HG03159 (cell line): Measurements from ENCODE around the gene LRRC8A.
"Not testable (repeated sequence)": the region's sequence is repeated elsewhere in the genome, so short reads cannot be mapped to it uniquely, and the experiment has no call there.

ENCODE experiments used
- ATAC-seq: cut with Tn5 transposase; IDR thresholded peaks from one replicate; pipeline ENCODE4 v1.9.1; 2021; ENCODE audit warnings: mild to moderate bottlenecking, moderate library complexity; ENCODE audit not compliant: unreplicated experiment

LRRC8A gene

GRCh38 chr9:128919402-128920089, 37.6 kb downstream of the LRRC8A start:
- no peak for ATAC-seq

DNA sequence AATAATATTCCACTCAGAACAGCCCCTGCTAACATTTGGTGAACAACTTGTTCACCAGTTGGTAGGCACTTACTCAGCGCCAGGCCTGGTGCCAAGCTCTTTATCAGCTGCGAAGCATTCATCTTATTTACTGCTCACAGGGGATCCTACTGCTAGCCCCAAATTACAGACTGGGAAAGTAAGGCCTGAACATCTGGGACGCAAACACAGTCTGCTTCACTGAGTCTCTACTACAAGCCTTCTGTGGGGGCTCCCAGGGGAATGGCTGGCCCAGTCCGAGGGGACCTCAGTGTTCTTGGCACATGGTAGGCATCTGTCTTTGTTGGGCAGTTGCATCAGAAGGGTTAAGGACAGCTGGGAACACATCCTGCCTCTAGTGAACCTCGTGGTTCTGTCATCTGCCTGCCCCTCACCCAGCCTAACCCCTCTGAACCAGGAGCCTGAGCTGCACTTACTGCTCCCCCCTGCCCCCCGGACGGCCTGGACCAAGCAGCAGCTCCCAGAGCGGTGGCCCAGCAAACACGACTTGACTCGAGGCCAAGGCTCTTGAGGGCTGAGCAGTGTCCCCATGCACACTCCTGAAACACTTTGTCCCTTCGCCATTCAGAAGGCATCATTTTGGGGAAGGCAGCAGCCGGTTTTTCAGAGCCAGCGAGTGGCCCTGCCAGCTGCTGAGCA, 38.6 kb downstream of the LRRC8A start, which contains the start of gene PHYHD1:
PHYHD1 (plus strand) TSS at position 602 of the 678 bp plus-strand sequence. CDS start 1,342 bp downstream, outside the sequence.
- no peak for ATAC-seq

DNA sequence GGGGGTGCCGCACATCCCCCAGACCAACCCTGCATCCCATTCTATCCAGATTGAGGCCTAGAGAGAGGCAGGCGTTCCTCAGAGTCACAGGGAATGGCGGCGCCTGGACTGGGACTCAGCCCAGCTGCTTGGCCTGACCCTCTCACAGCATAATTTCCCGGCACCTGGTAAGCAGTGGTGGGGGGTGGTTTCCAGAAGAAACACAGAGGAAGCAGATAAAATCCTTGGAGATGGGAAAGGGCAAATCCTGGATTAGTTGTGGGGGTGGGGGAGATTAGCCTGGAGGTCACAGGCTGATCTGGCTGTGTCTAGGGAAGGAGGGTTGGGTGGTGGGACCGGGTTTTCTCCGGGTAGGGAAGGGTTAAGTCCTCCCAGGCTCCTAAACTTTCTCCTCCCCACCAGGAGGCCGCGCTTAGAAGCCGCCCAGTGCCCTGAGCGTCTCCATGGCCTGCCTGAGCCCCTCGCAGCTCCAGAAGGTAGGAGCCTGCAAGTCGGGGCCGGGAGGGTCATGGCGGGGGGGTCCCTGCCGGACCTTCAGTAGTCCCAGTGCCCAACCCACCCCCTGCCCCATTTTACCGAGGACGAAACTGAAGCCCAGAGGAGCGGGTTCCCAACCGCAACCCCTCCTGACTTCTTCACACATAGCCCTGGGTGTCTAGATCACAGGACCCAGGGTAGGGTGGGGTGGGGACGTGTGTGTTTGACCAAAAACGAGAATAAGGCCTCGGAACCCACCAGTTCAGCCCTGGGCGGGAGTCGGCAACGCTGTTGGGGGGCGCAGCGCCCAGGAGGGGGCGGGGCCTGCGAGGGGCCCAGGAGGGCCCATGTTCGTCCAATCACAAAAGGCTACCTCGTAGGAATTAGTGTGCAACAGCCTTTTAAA, 40.2 kb downstream of the LRRC8A start:
- ATAC-seq = no peak

DNA sequence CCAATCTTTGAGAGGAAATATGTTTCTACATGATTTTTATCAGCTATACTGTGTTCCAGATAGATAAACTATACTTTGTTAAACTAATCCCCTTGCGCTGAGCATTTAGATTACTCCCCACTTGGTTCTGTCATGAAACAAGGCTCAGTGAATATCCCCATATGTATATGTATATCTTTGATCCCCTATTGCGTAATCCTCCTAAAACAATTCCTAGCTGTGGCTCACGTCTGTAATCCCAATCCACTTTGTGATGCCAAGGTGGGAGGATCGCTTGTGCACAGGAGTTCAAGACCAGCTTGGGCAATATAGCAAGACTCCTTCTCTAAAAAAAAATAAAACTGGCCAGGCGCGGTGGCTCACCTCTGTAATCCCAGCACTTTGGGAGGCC, 41.6 kb downstream of the LRRC8A start:
- ATAC-seq = no peak

DNA sequence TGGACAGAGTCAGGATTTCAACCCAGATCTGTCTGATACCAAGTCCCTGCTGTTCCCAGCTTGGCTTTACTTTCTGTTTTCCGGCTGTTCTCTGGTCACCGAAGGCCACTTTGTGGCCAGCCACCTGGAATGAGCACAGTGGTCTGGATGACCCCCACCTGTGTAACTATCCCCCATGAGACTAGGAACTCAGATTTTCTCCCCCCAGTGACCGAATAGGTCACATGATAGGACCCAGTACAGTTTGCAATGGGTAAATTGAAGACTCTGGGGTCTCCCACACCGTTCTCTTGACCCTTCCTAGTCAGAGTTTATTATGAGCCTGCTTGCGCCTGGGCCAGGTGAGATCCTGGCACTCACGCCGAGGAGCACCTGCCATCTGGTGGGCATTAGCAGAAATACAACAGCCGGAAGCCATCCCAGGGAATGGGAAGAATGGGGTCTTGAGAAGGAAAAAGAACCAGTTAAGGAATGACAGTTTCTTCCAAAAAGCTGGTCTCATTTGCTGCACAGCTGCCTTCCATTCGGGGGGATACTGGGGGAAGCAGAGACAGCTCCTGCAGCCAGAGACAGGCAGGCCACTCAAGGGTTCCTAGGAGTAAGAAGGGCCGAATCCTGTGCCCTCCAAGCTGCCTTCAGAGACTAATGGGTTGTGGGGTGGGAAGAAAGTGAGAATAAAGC, 45.9 kb downstream of the LRRC8A start:
- no peak for ATAC-seq

DNA sequence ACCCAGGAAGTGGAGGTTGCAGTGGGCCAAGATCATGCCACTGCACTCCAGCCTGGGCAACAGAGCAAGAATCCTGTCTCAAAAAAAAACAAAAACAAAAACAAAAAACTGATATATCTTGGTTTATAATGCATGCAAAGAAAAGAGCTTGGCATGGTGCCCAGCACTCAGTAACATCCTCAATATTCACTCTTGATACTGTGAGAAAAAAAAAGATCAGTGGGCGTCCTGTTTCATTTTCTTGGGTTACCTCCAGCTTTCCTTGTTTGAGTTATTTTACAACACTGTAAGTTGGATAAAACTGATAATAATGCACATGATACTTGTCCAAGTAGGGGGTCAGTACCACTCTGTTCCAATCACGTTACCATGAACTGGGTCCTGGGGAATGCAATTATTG, 46.7 kb downstream of the LRRC8A start:
- ATAC-seq = no peak

- ATAC-seq = no peak
Observed at GRCh38 chr9:128929560-128929959, 47.6 kb downstream of the LRRC8A start.

DNA sequence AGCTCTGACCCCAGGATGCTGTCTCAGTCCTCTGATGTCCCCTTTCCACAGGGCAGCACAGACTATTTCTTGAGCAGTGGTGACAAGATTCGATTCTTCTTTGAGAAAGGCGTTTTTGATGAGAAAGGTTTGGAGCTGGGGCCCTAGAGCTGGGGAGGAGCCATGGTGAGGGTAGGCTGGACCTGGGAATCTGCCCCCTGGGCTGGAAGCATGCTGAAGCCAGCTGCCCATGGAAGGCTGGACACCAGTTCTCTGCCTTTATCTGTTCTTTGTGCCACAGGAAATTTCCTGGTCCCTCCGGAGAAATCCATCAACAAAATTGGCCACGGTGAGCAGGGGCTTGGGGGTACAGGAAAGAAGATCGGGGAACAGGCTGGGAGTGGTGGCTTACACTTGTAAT, 51.8 kb downstream of the LRRC8A start:
- ATAC-seq = no peak

DNA sequence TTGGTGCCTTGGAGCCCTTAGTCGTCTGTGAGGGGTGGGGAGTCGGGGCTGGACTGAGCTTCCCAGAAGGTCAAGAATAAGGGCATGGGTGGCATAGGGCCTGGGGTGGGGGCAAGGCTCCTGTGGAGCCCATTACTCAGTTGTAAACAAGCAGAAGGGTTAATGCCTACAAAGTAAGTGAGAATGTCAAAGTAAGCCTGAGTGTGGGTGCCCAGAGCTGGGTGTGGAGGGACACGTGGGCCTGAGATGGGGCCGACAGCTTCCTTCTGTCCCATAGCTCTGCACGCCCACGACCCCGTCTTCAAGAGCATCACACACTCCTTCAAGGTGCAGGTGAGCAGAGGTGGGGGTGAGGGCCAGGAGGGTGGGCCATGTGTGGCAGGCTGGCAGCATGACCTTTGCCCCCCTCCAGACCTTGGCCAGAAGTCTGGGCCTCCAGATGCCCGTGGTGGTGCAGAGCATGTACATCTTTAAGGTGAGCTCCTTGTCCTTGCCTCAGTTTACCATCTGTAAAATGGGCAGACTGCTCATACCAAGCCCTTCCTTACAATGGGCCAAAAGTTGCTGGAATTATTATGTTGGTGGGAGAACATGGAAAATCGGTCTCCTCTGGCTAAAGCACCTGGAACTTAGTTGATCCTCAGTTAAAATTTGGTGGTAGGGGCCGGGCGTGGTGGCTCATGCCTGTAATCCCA, 54.4 kb downstream of the LRRC8A start:
- no peak for ATAC-seq

DNA sequence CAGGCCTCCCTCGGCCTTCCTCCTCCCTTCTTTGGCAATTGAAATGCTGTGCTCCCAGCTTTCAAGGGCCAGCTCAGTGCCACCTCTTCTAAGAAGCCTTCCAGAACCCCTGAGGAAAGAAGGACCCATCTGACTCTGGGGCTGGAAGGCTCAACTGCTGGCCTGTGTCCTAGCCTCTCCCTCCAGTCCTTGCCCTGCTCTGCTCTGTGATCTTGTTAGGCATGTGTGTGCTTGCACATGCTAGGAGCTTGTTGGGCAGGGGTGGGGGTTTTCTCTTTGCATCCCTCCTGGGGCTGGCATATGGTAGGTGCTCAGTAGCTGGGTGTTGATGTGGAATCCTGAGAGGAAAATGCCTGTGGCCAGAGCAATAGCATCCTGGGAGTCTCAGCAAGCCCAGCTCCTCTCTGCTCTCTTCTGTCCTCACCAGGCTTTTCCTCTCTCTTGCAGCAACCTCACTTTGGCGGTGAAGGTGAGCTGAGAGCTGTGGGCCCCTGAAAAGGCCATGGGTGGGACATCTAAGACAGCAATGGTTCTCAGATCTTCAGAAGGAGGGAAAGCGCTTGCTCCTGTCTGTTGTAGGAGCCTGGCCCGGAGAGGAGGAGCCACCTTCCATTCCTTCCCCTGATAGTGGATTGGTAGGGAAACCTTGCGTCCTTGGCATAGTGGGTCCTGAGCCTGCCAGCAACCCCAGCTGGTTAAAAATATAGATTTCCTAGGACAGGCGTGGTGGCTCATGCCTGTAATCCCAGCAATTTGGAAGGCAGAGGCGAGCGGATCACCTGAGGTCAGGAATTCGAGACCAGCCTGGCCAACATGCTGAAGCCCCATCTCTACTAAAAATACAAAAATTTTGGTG, 55.6 kb downstream of the LRRC8A start:
- no peak for ATAC-seq

GRCh38 chr9:128940271-128940921, 58.5 kb downstream of the LRRC8A start:
- no peak for ATAC-seq

DNA sequence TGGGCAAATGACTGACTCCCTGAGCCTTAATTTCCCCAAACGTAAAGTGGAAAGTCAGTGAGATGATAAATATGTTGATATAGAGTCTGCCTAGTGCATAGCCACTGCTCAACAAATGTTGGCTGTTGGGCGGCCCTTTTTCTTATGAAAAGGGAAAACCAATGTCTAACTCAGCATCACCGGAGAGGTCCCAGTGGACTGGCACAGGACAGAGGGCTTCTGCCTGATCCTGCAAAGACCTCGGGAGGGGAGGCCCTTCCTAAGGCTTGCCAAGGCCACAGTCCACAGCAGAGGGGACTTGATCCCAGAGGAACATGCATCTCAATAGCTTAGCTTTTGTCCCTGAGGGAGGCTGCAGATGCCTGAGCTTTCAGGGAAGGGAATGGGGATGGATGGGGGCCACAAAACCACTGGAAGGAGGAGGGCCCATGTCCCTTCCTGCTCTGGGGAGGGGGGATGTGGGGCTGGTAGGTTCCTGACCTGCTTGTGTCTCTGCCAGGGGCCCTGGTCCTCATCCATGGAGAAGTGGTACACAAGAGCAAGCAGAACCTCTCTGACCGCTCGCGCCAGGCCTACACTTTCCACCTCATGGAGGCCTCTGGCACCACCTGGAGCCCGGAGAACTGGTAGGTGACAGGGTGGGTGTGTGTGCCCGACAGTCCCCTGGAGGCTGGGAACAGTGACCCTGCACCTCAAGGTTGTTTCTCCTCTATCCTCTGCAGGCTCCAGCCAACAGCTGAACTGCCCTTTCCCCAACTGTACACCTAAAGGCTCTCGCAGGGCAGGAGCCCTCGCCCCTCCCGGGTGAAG, 59.2 kb downstream of the LRRC8A start:
- no peak for ATAC-seq

DNA sequence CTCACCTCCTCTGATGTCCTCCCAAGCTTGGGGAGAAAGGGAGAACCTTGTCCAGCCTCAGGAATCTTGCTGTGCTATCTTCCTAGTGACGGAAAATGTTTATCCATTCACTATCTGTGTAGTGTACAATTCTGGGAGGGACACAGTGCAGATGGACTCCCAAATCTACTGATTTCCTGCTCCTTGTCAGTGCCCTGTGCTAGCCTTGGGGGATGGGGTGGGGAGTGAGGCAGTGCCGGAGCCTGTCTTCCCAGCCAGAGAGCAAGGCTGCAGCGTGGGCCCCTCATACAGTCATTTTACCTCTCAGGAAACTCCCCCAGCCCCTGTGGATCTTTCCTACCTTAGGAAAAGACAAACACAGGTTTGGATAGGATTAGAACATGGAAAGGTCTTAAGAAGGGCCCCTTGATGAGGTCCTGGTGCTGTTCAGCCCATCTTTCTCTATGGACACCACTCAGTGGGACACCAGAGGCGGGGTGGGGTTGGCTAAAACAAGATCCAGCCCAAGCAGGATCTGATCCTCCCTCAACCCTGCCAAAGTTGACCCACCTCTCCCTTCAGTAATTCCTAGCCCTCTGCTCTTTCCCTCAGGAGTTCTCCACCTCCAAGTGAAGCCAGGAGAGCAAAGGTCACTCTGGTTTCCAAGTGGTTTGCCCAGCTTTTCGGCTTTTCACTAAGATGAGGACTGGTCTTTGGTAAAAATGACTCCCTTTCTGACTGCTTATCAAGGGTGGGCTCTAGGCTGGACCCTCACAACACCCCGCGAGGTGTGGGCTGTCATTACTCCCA, 62.1 kb downstream of the LRRC8A start:
- ATAC-seq = no peak

DNA sequence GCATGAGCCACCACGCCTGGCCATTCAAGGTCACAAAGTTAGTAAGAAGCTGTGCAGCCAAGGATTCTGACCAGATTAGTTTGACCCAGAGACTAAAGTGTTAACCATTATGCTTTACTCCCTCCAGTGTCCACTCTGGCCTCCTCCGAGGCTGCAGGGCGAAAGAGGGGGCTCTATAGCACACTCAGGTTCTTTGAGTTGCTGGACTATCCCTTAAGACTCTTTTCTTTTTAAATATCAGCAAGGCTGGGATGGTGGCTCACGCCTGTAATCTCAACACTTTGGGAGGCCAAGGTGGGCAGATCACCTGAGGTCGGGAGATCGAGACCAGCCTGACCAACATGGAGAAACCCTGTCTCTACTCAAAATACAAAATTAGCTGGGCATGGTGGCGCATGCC, 63.0 kb downstream of the LRRC8A start:
- not testable (repeated sequence) for ATAC-seq

DNA sequence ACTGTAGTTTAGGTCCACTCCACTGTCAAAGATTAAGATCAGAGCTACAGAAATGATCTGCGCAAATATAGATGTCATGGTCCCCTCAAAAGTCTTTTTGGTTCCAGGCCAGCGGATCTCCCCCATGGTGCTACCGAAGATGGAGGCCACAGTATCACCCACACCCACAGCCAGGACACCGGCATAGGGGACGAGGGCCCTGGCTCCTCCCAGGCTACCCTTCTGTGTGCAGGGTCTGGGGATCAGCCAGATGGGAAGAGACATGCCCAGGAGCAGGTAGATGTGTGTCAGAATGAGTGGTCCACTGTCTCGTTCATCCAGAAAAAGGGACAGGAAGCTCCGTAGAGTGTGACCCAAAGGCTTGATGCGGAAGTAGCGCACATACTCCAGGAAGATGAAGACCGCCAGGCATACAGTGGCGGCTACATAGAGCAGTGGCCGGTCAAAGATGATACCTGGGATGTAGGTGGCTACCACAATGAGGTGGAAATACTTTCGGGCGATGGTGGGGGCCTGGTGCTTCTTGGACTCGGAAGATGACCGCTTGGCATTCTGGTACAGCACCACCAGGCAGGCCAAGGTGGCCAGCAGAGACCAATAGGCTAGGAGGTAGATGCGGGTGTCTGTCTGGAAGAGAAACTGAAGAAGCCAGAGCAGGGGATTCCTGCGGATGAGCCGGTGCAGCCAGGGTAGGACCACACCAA, 64.0 kb downstream of the LRRC8A start:
- ATAC-seq = no peak

- ATAC-seq = no peak
Observed at GRCh38 chr9:128946571-128947276, 64.8 kb downstream of the LRRC8A start.
